Gastroesophageal sphincter (tissue), 3 donors: ENCODE data around the gene NINL.

Source experiments
- EP300 ChIP-seq: sonication (generic); formaldehyde crosslinking; IDR thresholded peaks from one replicate; pipeline ENCODE4 v1.6.1; 2017; ENCODE audit warnings: antibody characterized with exemption, mild to moderate bottlenecking
- POLR2A ChIP-seq, 2 donors: fragments of 450-650 bp; IDR thresholded peaks; one replicate each; pipeline ENCODE4 v1.6.1; 2017; ENCODE audit warnings: antibody characterized with exemption in 2 of 2, mild to moderate bottlenecking in 2 of 2, moderate library complexity in 1 of 2
- POLR2AphosphoS5 ChIP-seq: sonication (generic); formaldehyde crosslinking; IDR thresholded peaks from one replicate; pipeline ENCODE4 v1.6.1; 2017; ENCODE audit warnings: antibody characterized with exemption
- TF ChIP-seq, protein P1 (sequence below), 4 experiments: fragments of 200-600 bp in 2 of 4; fragments of 450-650 bp in 2 of 4; sonication (generic) in 1 of 4; IDR thresholded peaks; one replicate each; pipeline ENCODE4 v1.5.1; 2017 to 2019; ENCODE audit warnings: antibody characterized with exemption in 4 of 4, mild to moderate bottlenecking in 2 of 4, moderate library complexity in 2 of 4

DNA sequence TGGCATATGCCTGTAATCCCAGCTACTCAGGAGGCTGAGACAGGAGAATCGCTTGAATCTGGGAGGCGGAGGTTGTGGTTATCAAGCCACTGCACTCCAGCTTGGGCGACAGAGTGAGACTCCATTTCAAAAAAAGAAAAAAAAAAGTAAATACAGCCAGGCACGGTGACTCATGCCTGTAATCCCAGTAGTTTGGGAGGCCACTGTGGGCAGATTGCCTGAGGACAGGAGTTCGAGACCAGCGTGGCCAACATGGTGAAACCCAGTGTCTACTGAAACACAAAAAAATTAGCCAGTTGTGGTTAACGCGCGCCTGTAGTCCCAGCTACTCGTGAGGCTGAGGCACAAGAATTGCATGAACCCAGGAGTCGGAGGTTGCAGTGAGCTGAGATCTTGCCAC is 1.5 kb upstream of the NINL start:
- TF ChIP-seq, protein P1, sequence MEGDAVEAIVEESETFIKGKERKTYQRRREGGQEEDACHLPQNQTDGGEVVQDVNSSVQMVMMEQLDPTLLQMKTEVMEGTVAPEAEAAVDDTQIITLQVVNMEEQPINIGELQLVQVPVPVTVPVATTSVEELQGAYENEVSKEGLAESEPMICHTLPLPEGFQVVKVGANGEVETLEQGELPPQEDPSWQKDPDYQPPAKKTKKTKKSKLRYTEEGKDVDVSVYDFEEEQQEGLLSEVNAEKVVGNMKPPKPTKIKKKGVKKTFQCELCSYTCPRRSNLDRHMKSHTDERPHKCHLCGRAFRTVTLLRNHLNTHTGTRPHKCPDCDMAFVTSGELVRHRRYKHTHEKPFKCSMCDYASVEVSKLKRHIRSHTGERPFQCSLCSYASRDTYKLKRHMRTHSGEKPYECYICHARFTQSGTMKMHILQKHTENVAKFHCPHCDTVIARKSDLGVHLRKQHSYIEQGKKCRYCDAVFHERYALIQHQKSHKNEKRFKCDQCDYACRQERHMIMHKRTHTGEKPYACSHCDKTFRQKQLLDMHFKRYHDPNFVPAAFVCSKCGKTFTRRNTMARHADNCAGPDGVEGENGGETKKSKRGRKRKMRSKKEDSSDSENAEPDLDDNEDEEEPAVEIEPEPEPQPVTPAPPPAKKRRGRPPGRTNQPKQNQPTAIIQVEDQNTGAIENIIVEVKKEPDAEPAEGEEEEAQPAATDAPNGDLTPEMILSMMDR (IDR thresholded peaks at IDR 0.05): no peak
- TF ChIP-seq EP300: no peak
- no peak for TF ChIP-seq POLR2A (IDR thresholded peaks at IDR 0.05)
- no peak for TF ChIP-seq POLR2AphosphoS5
